Small intestine (tissue), 7 donors: Measurements from ENCODE around the gene PTPN4. TPM values are rescaled to one million over a fixed set of nuclear protein-coding genes. Genes with fewer than 3 reads are reported as not detected.

Experiments
- DNase-seq, 2 donors: peaks; one replicate each; pipeline versions ENCODE4 v3.0.0 to v3.0.0-alpha.2; 2013
- FAIRE-seq: peaks from 2 replicates; lab custom pipeline; 2012; peaks lifted over from hg19 to GRCh38; lab: Jason Lieb, UNC
- H3K27ac ChIP-seq, 3 donors: one replicate each; pipeline ENCODE4 v1.5.1; 2013; ENCODE audit warnings: low read length in 2 of 3, mild to moderate bottlenecking in 2 of 3, control low read depth in 1 of 3, inconsistent platforms in 1 of 3, low read depth in 1 of 3, moderate library complexity in 1 of 3
- H3K27me3 ChIP-seq, 3 donors: one replicate each; pipeline ENCODE4 v1.6.1; 2013; ENCODE audit warnings: low read length in 3 of 3, inconsistent platforms in 1 of 3; ENCODE audit not compliant: control insufficient read depth in 3 of 3, insufficient read depth in 3 of 3
- H3K36me3 ChIP-seq, 3 donors: one replicate each; pipeline ENCODE4 v1.6.1; 2013; ENCODE audit warnings: low read length in 3 of 3, inconsistent platforms in 1 of 3, low read depth in 1 of 3, mild to moderate bottlenecking in 1 of 3, moderate library complexity in 1 of 3; ENCODE audit not compliant: control insufficient read depth in 3 of 3, insufficient read depth in 2 of 3
- H3K4me1 ChIP-seq, 3 donors: one replicate each; pipeline ENCODE4 v1.6.1; 2013; ENCODE audit warnings: low read length in 2 of 3, inconsistent platforms in 1 of 3, low read depth in 1 of 3, mild to moderate bottlenecking in 1 of 3, moderate library complexity in 1 of 3; ENCODE audit not compliant: control insufficient read depth in 3 of 3, insufficient read depth in 2 of 3
- H3K4me3 ChIP-seq, 3 donors: one replicate each; pipeline ENCODE4 v1.5.1; 2013; ENCODE audit warnings: low read length in 3 of 3, control low read depth in 1 of 3, inconsistent platforms in 1 of 3, low read depth in 1 of 3, mild to moderate bottlenecking in 1 of 3, moderate library complexity in 1 of 3
- H3K9me3 ChIP-seq, 2 donors: one replicate each; pipeline ENCODE4 v1.6.1; 2013; ENCODE audit warnings: low read depth in 1 of 2, low read length in 1 of 2; ENCODE audit not compliant: control insufficient read depth in 2 of 2, insufficient read depth in 1 of 2
- WGBS, 3 donors: extraction: QIAGEN DNeasy Blood & Tissue Kit; methylation state at CpG; one replicate each; pipeline ENCODE4 v1.1.7; 2013; 5-methylcytosine and 5-hydroxymethylcytosine counted together
- polyA plus RNA-seq, 4 donors: library from polyadenylated mRNA; stranded (reverse) in 3 of 4; unstranded in 1 of 4; fragments of 200-250 nt in 3 of 4; fragments of 120-200 nt in 1 of 4; gene quantifications; one replicate each; pipeline versions ENCODE4 v1.2.1 to v1.2.3, GENCODE V29; 2013
- donor health status: healthy with polysubstance abuse.
- donor health status: control.
- donor health status: control.
- donor health status: Bipolar disorder and iron deficiency.
- donor health status: healthy.

Gene PTPN4
- polyA plus RNA-seq, 4 donors: 1.9 to 13.4 (median 6.0) TPM

DNA sequence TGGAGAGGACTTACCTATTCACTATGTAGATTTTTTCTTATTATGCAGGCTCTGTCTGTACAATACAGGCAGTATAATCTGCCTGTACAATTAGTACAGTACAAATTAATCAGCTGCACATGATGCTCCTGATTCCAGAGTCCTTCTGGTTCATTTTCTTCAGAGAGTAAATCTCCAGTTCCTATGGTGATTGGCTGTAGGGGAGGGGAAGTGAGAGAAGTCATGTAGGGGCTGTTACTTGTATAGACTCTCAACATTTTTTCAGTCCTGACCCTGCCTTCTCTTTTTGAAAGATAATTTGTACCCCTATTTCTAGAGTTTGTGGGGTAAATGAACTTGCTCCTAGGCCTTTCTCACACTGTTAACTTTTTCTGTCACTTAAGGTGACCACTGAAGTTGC, 54.5 kb downstream of the PTPN4 start:
- Histone ChIP-seq H3K4me3 (no peak overlapping the region), H3K27ac (no peak overlapping the region), H3K27me3 (no peaks in the 10 kb centered on the region), H3K4me1 (no peaks in the 10 kb centered on the region), H3K9me3 (peaks cover 0 to 6% of the 10 kb centered on the region in 2 donors), H3K36me3 (peaks cover 0 to 4% (median 0%) of the 10 kb centered on the region in 3 donors)
- FAIRE-seq (no peak), DNase-seq (no peak)

DNA sequence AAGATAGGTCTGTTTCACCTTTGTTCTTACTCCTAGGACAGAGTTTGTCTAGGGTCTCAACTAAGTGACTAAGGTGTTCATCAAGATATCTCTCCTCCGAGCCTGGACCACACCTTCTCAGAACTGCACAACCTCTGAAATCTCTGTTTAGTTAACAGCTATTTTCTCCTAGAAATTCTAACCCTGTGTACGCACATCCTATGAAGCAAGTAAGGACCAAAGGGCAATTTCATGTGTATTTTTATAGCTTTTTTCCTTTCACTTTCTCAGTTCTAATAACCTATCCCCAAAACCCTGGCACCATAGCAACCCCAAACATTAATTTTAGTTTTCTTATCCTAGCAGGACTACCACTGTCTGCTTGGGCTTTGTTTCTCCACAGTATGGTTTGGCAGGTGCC, 59.1 kb downstream of the PTPN4 start:
- H3K36me3 ChIP-seq: no peaks in the 10 kb centered on the region
- FAIRE-seq (no peak), DNase-seq (peak in 1 of 2 donors; percentile 48)
- H3K4me1 ChIP-seq: no peaks in the 10 kb centered on the region
- H3K9me3 ChIP-seq: peaks cover 0 to 6% of the 10 kb centered on the region in 2 donors
- H3K4me3 ChIP-seq: no peak overlapping the region
- no peaks in the 10 kb centered on the region for H3K27me3 ChIP-seq
- H3K27ac ChIP-seq: peak overlapping the region in 1 of 3 donors; percentile 31
- 17 to 62% (median 56%) methylated on average over 2 of the region's 2 CpGs for WGBS, 3 donors

DNA sequence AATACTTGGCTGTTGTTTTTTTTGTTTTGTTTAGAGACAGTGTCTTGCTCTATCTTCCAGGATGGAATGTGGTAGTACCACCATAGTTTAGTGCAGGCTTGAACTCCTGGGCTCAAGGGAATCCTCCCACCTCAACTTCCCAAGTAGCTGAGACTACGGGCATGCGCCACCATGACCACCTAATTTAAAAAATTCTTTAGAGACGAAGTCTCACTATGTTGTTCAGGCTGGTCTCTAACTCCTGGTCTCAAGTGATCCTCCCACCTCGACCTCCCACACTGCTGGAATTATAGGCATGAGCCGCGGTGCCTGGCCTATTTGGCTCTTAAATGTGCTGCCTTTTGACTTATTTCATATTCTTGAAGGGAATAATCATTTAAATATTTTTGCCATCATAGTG, 60.1 kb downstream of the PTPN4 start:
- no peak overlapping the region for H3K4me3 ChIP-seq
- H3K9me3 ChIP-seq: peaks cover 0 to 6% of the 10 kb centered on the region in 2 donors
- H3K36me3 ChIP-seq: no peaks in the 10 kb centered on the region
- 94 to 99% (median 95%) methylated on average over 6 of the region's 6 CpGs for WGBS, 3 donors
- FAIRE-seq (no peak), DNase-seq (no peak)
- no peaks in the 10 kb centered on the region for H3K27me3 ChIP-seq
- no peaks in the 10 kb centered on the region for H3K4me1 ChIP-seq
- H3K27ac ChIP-seq: no peak overlapping the region

DNA sequence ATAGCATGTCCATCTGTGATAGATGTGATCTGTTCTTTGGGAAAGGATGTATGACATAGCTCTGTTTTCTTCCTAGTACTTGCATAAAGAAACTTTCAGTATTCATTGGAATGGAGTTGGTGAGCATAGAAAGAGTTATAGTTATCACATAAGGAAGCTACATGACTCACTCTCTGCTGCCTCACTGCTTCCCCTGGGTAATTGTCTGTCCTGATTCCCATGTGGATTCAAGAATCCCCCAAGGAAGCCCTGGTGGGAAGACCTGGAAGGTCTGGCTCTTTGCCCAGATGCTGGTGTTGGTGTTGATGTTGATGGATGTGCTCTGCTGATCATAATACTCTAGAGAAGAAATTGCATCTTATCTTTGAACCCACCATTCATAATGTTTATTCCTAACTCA, 60.6 kb downstream of the PTPN4 start:
- Histone ChIP-seq H3K27ac (no peak overlapping the region), H3K9me3 (peaks cover 0 to 6% of the 10 kb centered on the region in 2 donors), H3K4me1 (no peaks in the 10 kb centered on the region), H3K4me3 (no peak overlapping the region), H3K36me3 (no peaks in the 10 kb centered on the region), H3K27me3 (no peaks in the 10 kb centered on the region)
- DNase-seq (no peak), FAIRE-seq (no peak)

DNA sequence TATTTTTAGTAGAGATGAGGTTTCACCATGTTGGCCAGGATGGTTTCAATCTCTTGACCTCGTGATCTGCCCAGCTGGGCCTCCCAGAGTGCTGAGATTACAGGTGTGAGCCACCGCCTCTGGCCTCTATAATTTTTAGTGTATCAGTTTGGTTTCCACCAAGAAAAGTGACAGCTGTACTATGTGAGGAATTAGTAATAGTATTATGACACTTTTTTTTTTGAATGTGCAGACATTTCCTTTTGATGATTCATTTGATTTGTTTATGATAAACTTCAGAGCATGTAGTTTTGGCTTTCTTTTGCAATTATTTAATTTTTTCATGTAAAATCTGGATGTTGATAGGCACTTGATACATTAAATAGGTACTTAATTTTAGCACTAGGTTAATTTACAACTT, 61.5 kb downstream of the PTPN4 start:
- Histone ChIP-seq H3K36me3 (no peaks in the 10 kb centered on the region), H3K9me3 (peaks cover 0 to 6% of the 10 kb centered on the region in 2 donors), H3K27me3 (no peaks in the 10 kb centered on the region), H3K27ac (no peak overlapping the region), H3K4me1 (no peaks in the 10 kb centered on the region), H3K4me3 (no peak overlapping the region)
- DNase-seq (no peak), FAIRE-seq (no peak)
- WGBS, 3 donors: 72 to 90% (median 74%) methylated on average over 2 of the region's 2 CpGs

DNA sequence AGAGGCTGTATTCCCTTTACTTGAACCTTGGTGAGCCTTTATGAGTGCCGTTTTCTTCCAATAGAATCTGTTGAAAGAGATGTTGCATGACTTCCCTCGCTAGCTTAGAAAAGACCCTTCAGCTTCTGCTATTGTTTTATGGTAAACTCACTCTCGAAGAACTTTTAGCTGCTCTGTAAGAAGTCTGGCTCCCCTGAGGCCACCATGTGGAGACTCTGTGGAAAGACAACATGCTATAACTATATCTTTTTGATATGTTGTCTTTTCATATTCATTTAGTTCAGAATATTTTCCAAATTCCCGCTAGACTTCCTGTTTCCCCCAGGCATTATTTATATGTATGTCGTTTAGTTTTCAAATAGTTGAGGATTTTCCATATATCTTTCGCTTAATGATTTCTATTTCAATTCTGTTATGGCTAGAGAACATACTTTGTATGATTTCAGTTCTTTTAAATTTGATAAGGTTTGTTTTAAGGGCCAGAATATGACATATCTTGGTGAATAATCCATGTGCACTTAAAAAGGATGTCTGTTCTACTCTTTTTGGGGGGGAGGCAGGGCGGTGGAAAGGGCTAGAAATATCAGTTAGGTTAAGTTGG, 64.1 kb downstream of the PTPN4 start:
- H3K4me1 ChIP-seq: no peaks in the 10 kb centered on the region
- H3K9me3 ChIP-seq: no peaks in the 10 kb centered on the region
- FAIRE-seq (no peak), DNase-seq (peak; percentile 25 to 26)
- no peaks in the 10 kb centered on the region for H3K27me3 ChIP-seq
- 61 to 72% (median 71%) methylated on average over 7 of the region's 7 CpGs for WGBS, 3 donors
- H3K4me3 ChIP-seq: no peak overlapping the region
- no peaks in the 10 kb centered on the region for H3K36me3 ChIP-seq
- no peak overlapping the region for H3K27ac ChIP-seq

DNA sequence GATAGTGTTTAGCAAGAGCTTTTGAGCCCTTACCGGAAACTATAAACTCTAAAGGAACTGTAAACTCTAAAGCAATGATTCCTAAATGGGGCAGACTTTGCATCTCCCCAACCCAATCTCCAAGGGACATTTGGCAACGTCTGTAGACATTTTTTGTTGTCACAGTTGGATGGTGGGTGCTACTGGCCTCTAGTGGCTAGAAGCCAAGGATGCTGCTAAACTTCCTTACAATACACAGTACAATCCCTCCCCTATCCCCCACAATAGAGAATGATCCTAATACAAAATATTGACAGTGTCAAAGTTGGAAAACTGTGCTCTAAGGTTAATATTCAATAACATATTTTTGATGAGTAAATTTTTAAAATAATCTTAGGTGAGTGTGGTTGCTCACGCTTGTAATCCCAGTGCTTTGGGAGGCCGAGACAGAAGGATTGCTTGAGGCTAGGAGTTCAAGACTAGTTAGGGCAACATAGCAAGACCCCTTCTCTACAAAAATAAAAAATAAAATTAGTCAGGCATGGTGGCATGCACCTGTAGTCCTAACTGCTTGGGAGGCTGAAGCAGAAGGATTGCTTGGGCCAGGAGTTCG, 66.7 kb downstream of the PTPN4 start:
- Histone ChIP-seq H3K4me1 (no peaks in the 10 kb centered on the region), H3K27me3 (no peaks in the 10 kb centered on the region), H3K9me3 (peaks cover 0 to 10% of the 10 kb centered on the region in 2 donors), H3K27ac (no peak overlapping the region), H3K4me3 (no peak overlapping the region), H3K36me3 (peaks cover 0 to 5% (median 0%) of the 10 kb centered on the region in 3 donors)
- WGBS, 3 donors: 72 to 81% (median 76%) methylated on average over 5 of the region's 5 CpGs
- FAIRE-seq (no peak), DNase-seq (peak; percentile 30 to 44)

DNA sequence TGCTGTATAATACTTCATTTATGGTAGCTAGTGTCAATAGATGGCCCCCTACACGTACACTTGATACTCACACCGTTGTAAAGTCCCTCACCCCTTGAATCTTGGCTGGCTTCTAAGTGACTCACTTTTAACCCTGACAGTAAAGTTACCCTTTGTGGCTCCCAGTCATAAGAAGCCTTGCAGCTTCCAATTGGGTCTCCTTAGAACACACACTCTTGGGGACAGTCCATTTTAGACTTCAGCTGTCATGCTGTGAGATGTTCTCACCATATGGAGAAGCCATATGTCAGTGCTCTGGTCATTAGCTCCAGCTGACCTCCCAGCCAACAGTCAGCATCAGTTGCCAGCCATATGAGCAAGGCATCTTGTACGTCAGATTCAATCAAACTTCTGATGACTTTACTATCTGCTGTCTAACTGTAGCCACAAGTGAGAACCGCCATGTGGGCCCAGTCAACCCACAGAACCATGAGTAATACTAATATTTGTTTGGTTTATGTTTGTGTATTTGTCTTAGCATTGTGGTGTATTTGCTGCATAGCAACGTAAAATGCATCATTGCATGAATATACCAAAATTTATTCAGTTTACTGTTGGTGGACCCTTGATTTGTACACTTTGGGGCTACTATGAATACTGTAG, 68.3 kb downstream of the PTPN4 start:
- Histone ChIP-seq H3K27ac (no peak overlapping the region), H3K36me3 (peaks cover 0 to 5% (median 0%) of the 10 kb centered on the region in 3 donors), H3K4me3 (no peak overlapping the region), H3K4me1 (no peaks in the 10 kb centered on the region), H3K9me3 (peaks cover 0 to 10% of the 10 kb centered on the region in 2 donors), H3K27me3 (no peaks in the 10 kb centered on the region)
- FAIRE-seq (no peak), DNase-seq (no peak)
- WGBS, 3 donors: 57 to 66% (median 64%) methylated on average over 5 of the region's 5 CpGs
